OCI-LY7 (cell line): ENCODE results near the gene ELL2. TPM values are rescaled to one million over a fixed set of nuclear protein-coding genes. Genes with fewer than 3 reads are reported as not detected.

Experiments
- BruUV-seq: library from RNA; stranded (reverse); fragments of 400-500 nt; replicated peaks from 2 replicates; lab custom pipeline; 2021; lab: Mats Ljungman, UMichigan
- CTCF ChIA-PET: fragments of 300-600 bp; sonication (Branson Sonifier 250); formaldehyde crosslinking; loops from one replicate; lab custom pipeline; 2022; ENCODE audit warnings: antibody characterized with exemption; ENCODE audit not compliant: unreplicated experiment; lab: Charles Lee
- POLR2A ChIA-PET: fragments of 300-600 bp; sonication (Branson Sonifier 250); formaldehyde crosslinking; loops from one replicate; lab custom pipeline; 2022; ENCODE audit warnings: antibody characterized with exemption; lab: Charles Lee
- DNase-seq: peaks from one replicate; pipeline ENCODE4 v3.0.0-alpha.2; 2015; ENCODE audit warnings: low spot score
- H2AFZ ChIP-seq: fragments of 200-600 bp; sonication (generic), shearing (Covaris generic); 2 replicates; pipeline ENCODE4 v1.6.1; 2014; ENCODE audit warnings: mild to moderate bottlenecking, antibody characterized with exemption, low read length, moderate library complexity
- H3K27ac ChIP-seq: fragments of 200-600 bp; sonication (generic); 2 replicates; pipeline ENCODE4 v1.5.1; 2014; ENCODE audit warnings: mixed run types, low read depth, mild to moderate bottlenecking, moderate library complexity, low read length, inconsistent platforms; ENCODE audit not compliant: poor library complexity, severe bottlenecking
- H3K36me3 ChIP-seq: fragments of 200-600 bp; sonication (generic); 2 replicates; pipeline ENCODE4 v1.6.1; 2014; ENCODE audit warnings: mild to moderate bottlenecking, antibody characterized with exemption, low read length, moderate library complexity, mixed read lengths; ENCODE audit not compliant: insufficient read depth
- H3K4me1 ChIP-seq: fragments of 200-600 bp; sonication (generic); 2 replicates; pipeline ENCODE4 v1.5.1; 2014; ENCODE audit warnings: mild to moderate bottlenecking, low read length; ENCODE audit not compliant: insufficient read depth, poor library complexity, severe bottlenecking
- H3K4me2 ChIP-seq: fragments of 200-600 bp; sonication (generic); 2 replicates; pipeline ENCODE4 v1.6.1; 2014; ENCODE audit warnings: mild to moderate bottlenecking, low read length
- H3K4me3 ChIP-seq: fragments of 200-600 bp; sonication (generic); 2 replicates; pipeline ENCODE4 v1.5.1; 2014; ENCODE audit warnings: mild to moderate bottlenecking, low read depth, low read length; ENCODE audit not compliant: poor library complexity, severe bottlenecking
- H3K79me2 ChIP-seq: fragments of 200-600 bp; sonication (generic); 2 replicates; pipeline ENCODE4 v1.6.1; 2016; ENCODE audit warnings: low read depth, mild to moderate bottlenecking, low read length, moderate library complexity, mixed read lengths; ENCODE audit not compliant: insufficient read depth
- H3K9me2 ChIP-seq: fragments of 200-600 bp; sonication (generic); 2 replicates; pipeline ENCODE4 v1.6.1; 2016; ENCODE audit warnings: mild to moderate bottlenecking, low read length, mixed read lengths; ENCODE audit not compliant: insufficient read depth
- H3K9me3 ChIP-seq: fragments of 200-600 bp; sonication (generic); 2 replicates; pipeline ENCODE4 v1.6.1; 2014; ENCODE audit warnings: mild to moderate bottlenecking, mixed run types, low read length, mixed read lengths
- H4K20me1 ChIP-seq: fragments of 200-600 bp; sonication (generic); 2 replicates; pipeline ENCODE4 v1.6.1; 2014; ENCODE audit warnings: mild to moderate bottlenecking, antibody characterized with exemption, low read length, moderate library complexity, mixed read lengths; ENCODE audit not compliant: insufficient read depth
- CTCF ChIP-seq: fragments of 200-600 bp; sonication (generic); conservative IDR thresholded peaks from 2 replicates; pipeline ENCODE4 v1.5.1; 2014; ENCODE audit warnings: mild to moderate bottlenecking, antibody characterized with exemption, low read length, moderate library complexity, mixed read lengths
- EZH2phosphoT487 ChIP-seq: fragments of 200-600 bp; sonication (generic); IDR thresholded peaks from 2 replicates; pipeline ENCODE4 v1.6.1; 2018; ENCODE audit warnings: low read depth, borderline replicate concordance, mild to moderate bottlenecking, mixed run types, antibody characterized with exemption, low read length, moderate library complexity, mixed read lengths
- intact Hi-C: fragments of 100-400 bp; cut with micrococcal nuclease; formaldehyde crosslinking; loops from one replicate; pipeline ENCODE4 v1.10.0; 2022; ENCODE audit not compliant: unreplicated experiment
- total RNA-seq, 2 experiments: library from RNA; depleted of rRNA in 1 of 2; stranded (reverse); fragments of >200 nt in 1 of 2; shearing (Covaris generic) in 1 of 2; gene quantifications; 2 replicates each; pipeline ENCODE4 v1.2.3, GENCODE V29; 2014 to 2022

ELL2 gene
- total RNA-seq, 2 experiments from 2014 or later: 0.98 to 4.7 TPM

DNA sequence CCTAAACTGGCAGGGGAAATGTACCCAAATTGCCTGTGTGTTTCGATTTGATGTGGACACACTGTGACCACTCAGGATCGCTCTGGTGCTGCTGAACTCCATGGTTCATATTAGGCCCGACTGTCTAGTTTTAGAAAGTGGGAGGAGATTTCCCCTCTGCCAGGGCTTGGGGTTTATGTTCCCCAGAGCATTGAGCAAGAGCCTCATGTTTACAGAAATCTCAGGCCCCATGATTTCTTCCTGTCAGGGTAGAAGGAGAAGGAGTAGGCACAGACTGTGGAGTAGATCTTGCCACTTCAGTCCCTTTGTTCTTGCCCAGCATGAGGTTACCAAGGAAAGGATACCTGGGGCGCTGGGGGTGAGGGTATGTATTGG, 98.3 kb downstream of the ELL2 start:
- H3K4me2 ChIP-seq: no peak overlapping the region
- H3K9me3 ChIP-seq: no peaks in the 10 kb centered on the region
- TF ChIP-seq EZH2phosphoT487 (no peak), CTCF (no peak)
- H2AFZ ChIP-seq: no peak overlapping the region
- no peak overlapping the region for H3K27ac ChIP-seq
- H3K9me2 ChIP-seq: no peaks in the 10 kb centered on the region
- POLR2A ChIA-PET: no interaction called here
- H3K79me2 ChIP-seq: no peaks in the 10 kb centered on the region
- peaks cover 15% of the 10 kb centered on the region for H3K4me1 ChIP-seq
- H3K36me3 ChIP-seq: no peaks in the 10 kb centered on the region
- no peak overlapping the region for H3K4me3 ChIP-seq
- no peaks in the 10 kb centered on the region for H4K20me1 ChIP-seq
- CTCF ChIA-PET: no interaction called here
- BruUV-seq: no TSS peak
- intact Hi-C loops: no loop called here
- no peak for DNase-seq

DNA sequence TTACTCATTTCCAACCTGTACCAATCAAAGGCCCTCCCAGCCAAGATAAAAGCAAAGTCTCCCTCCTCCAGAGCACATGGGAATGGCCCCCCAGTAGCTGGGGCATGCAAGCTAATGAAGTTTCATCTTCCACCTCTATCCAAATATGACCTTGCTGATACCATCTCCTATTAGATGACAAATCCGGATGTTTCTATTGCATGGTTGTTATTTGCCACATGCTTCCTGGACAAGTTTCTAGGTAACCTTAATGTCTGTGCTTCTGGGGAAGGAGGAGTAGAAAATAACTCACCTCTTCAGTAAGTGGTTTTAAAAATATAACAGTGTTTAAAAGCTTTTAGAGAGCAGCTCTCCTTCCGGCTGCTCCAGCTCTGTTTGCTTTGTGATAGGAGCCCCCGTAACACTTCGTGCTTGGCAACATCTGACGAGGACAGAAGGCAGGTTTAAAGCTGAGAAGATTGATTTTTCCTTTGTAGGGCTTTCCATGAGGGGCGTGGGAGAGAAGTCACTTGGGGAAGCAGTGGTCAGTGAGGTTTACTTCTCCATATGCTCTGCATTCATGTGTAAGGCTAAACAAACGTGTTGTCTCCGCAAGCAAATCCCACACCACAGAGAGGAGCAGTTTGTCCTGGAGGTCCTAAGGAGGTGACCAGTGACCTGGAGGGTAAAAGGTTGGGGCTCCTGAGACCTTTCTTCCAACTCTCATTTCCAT, 98.8 kb downstream of the ELL2 start:
- no peaks in the 10 kb centered on the region for H3K36me3 ChIP-seq
- no peak for TF ChIP-seq EZH2phosphoT487
- TF ChIP-seq CTCF: no peak
- no peaks in the 10 kb centered on the region for H4K20me1 ChIP-seq
- CTCF ChIA-PET: interaction anchor here (0.8 kb wide), 1 partner anchor 10 kb away, joined by 3 read pairs; no protein-coding TSS in a partner anchor
- H3K79me2 ChIP-seq: no peaks in the 10 kb centered on the region
- no peak for DNase-seq
- H3K9me2 ChIP-seq: no peaks in the 10 kb centered on the region
- H3K4me1 ChIP-seq: peaks cover 15% of the 10 kb centered on the region
- no peak overlapping the region for H3K27ac ChIP-seq
- H3K9me3 ChIP-seq: no peaks in the 10 kb centered on the region
- no peak overlapping the region for H3K4me3 ChIP-seq
- no peak overlapping the region for H3K4me2 ChIP-seq
- POLR2A ChIA-PET: interaction anchor here (0.6 to 1.0 kb wide), 2 partner anchors 17 to 93 kb away, joined by 3 to 4 read pairs; no protein-coding TSS in a partner anchor
- intact Hi-C loops: no loop called here
- BruUV-seq: no TSS peak
- no peak overlapping the region for H2AFZ ChIP-seq
